22Rv1 (cell line): Measurements from ENCODE around the gene KCNK2.

Experiments
- CTCF ChIP-seq: fragments of 450-650 bp; IDR thresholded peaks from 2 replicates; pipeline ENCODE4 v1.5.1; 2017; ENCODE audit warnings: mild to moderate bottlenecking
- ZFX ChIP-seq: fragments of 450-650 bp; IDR thresholded peaks from 2 replicates; pipeline ENCODE4 v1.6.1; 2017; ENCODE audit warnings: antibody characterized with exemption, borderline replicate concordance

- TF ChIP-seq CTCF, result no peak
- TF ChIP-seq ZFX, result no peak
These were observed 935 bp downstream of the KCNK2 start for GRCh38 chr1:215083383-215083961.
